KBM-7 (cell line): ENCODE measurements around the gene TGM6.
"Not testable (repeated sequence)": the region's sequence is repeated elsewhere in the genome, so short reads cannot be mapped to it uniquely, and the experiment has no call there.

Experiments used
- DNase-seq: peaks from one replicate; pipeline ENCODE4 v3.0.0-alpha.2; 2015
- in situ Hi-C: fragments of 300-500 bp; cut with MboI; formaldehyde crosslinking; loops from 2 replicates; pipeline ENCODE4 v1.14.3; 2020; ENCODE audit warnings: low sequenced_read_pairs, low pct_unique_long_range_greater_than_20kb, mixed read lengths

The TGM6 gene

GRCh38 chr20:2394411-2395055 lies 13.8 kb downstream of the TGM6 start:
- in situ Hi-C loops: no loop called here
- no peak for DNase-seq

- DNase-seq: no peak
- in situ Hi-C loops: no loop called here
Observed at GRCh38 chr20:2395136-2395535, 14.4 kb downstream of the TGM6 start.

- no peak for DNase-seq
- in situ Hi-C loops: no loop called here
Observed at GRCh38 chr20:2396241-2396814, 15.6 kb downstream of the TGM6 start.

GRCh38 chr20:2397091-2397490 lies 16.4 kb downstream of the TGM6 start:
- in situ Hi-C loops: no loop called here
- DNase-seq: no peak

GRCh38 chr20:2397595-2398145 lies 17.0 kb downstream of the TGM6 start:
- in situ Hi-C loops: no loop called here

GRCh38 chr20:2398449-2398848 lies 17.7 kb downstream of the TGM6 start:
- peak; percentile 30 for DNase-seq
- in situ Hi-C loops: no loop called here

More at GRCh38 chr20:2397595-2398145, 17.0 kb downstream of the TGM6 start:
- no peak for DNase-seq

GRCh38 chr20:2399390-2399789 lies 18.7 kb downstream of the TGM6 start:
- in situ Hi-C loops: no loop called here
- no peak for DNase-seq

- in situ Hi-C loops: no loop called here
- DNase-seq: no peak
Observed at GRCh38 chr20:2400290-2400689, 19.6 kb downstream of the TGM6 start.

GRCh38 chr20:2401527-2401926 lies 20.8 kb downstream of the TGM6 start:
- in situ Hi-C loops: no loop called here

GRCh38 chr20:2402271-2402980 lies 21.7 kb downstream of the TGM6 start:
- DNase-seq: peak; percentile 18
- in situ Hi-C loops: no loop called here

More at GRCh38 chr20:2401527-2401926, 20.8 kb downstream of the TGM6 start:
- no peak for DNase-seq

- DNase-seq: no peak
- in situ Hi-C loops: no loop called here
Observed at GRCh38 chr20:2403291-2404052, 22.8 kb downstream of the TGM6 start.

GRCh38 chr20:2405693-2406065 lies 25.0 kb downstream of the TGM6 start:
- in situ Hi-C loops: no loop called here
- no peak for DNase-seq

GRCh38 chr20:2407355-2407754 lies 26.7 kb downstream of the TGM6 start:
- DNase-seq, in situ Hi-C loops: not testable (repeated sequence)

GRCh38 chr20:2408111-2408510 lies 27.4 kb downstream of the TGM6 start:
- in situ Hi-C loops: no loop called here
- no peak for DNase-seq

- no peak for DNase-seq
- in situ Hi-C loops: no loop called here
Observed at GRCh38 chr20:2416541-2417212, 36.0 kb downstream of the TGM6 start.

- in situ Hi-C loops: no loop called here
- no peak for DNase-seq
Observed at GRCh38 chr20:2417213-2417541, 36.5 kb downstream of the TGM6 start.

GRCh38 chr20:2418388-2418787 lies 37.7 kb downstream of the TGM6 start:
- in situ Hi-C loops: no loop called here

GRCh38 chr20:2420510-2420909 lies 39.8 kb downstream of the TGM6 start:
- in situ Hi-C loops: no loop called here
- DNase-seq: no peak

More at GRCh38 chr20:2418388-2418787, 37.7 kb downstream of the TGM6 start:
- DNase-seq: no peak

GRCh38 chr20:2421247-2421646 lies 40.5 kb downstream of the TGM6 start:
- in situ Hi-C loops: no loop called here
- DNase-seq: no peak
